ENCODE data around the gene MUCL3. TPM values are rescaled to one million over a fixed set of nuclear protein-coding genes. Genes with fewer than 3 reads are reported as not detected.
"Not testable (repeated sequence)": the region's sequence is repeated elsewhere in the genome, so short reads cannot be mapped to it uniquely, and the experiment has no call there.

MUCL3 gene
- total RNA-seq, 2 experiments from 2014 or later = not detected

- ChIA-PET POLR2A (interaction anchor here (3.0 kb wide), 1 partner anchor 26 kb away, joined by 15 read pairs; no protein-coding TSS in a partner anchor), CTCF (ENCODE audit: unreplicated experiment) (no interaction called here)
- Histone ChIP-seq H3K9me2 (ENCODE audit: insufficient read depth, low read length) (no peaks in the 10 kb centered on the region), H3K4me1 (ENCODE audit: insufficient read depth, low read length, poor library complexity, severe bottlenecking) (peaks cover 13% of the 10 kb centered on the region), H3K79me2 (ENCODE audit: insufficient read depth, low read depth, low read length) (peaks cover 11% of the 10 kb centered on the region; the same call in 1 of the 2 replicates), H3K36me3 (ENCODE audit: insufficient read depth, low read length) (peaks cover 37% of the 10 kb centered on the region; the same call in 1 of the 2 replicates), H3K27ac (ENCODE audit: low read depth, low read length, poor library complexity, severe bottlenecking) (no peak overlapping the region), H3K4me2 (ENCODE audit: low read length) (peak overlapping the region; percentile 96), H4K20me1 (ENCODE audit: insufficient read depth, low read length) (no peaks in the 10 kb centered on the region), H3K9me3 (ENCODE audit: low read length) (no peaks in the 10 kb centered on the region), H2AFZ (ENCODE audit: low read length) (peak overlapping the region; percentile 89; the same call in 1 of the 2 replicates), H3K4me3 (ENCODE audit: low read depth, low read length, poor library complexity, severe bottlenecking) (peak overlapping the region; percentile 91)
- intact Hi-C loops (cut with micrococcal nuclease; ENCODE audit: unreplicated experiment) = loop anchor here (5.0 kb wide), 1 partner anchor 351 kb away; the partner anchor contains the start of genes GNL1 and PRR3
- no peak for TF ChIP-seq EZH2phosphoT487 (IDR thresholded peaks at IDR 0.05; ENCODE audit: borderline replicate concordance, low read depth, low read length)
- TF ChIP-seq, protein P1, sequence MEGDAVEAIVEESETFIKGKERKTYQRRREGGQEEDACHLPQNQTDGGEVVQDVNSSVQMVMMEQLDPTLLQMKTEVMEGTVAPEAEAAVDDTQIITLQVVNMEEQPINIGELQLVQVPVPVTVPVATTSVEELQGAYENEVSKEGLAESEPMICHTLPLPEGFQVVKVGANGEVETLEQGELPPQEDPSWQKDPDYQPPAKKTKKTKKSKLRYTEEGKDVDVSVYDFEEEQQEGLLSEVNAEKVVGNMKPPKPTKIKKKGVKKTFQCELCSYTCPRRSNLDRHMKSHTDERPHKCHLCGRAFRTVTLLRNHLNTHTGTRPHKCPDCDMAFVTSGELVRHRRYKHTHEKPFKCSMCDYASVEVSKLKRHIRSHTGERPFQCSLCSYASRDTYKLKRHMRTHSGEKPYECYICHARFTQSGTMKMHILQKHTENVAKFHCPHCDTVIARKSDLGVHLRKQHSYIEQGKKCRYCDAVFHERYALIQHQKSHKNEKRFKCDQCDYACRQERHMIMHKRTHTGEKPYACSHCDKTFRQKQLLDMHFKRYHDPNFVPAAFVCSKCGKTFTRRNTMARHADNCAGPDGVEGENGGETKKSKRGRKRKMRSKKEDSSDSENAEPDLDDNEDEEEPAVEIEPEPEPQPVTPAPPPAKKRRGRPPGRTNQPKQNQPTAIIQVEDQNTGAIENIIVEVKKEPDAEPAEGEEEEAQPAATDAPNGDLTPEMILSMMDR (conservative IDR thresholded peaks at IDR 0.05; ENCODE audit: low read length) = no peak
- no TSS peak for BruUV-seq (replicated peaks)
- DNase-seq (ENCODE audit: low spot score) = no peak
These were observed 32.1 kb upstream of the MUCL3 start for GRCh38 chr6:30908700-30909099.

DNA sequence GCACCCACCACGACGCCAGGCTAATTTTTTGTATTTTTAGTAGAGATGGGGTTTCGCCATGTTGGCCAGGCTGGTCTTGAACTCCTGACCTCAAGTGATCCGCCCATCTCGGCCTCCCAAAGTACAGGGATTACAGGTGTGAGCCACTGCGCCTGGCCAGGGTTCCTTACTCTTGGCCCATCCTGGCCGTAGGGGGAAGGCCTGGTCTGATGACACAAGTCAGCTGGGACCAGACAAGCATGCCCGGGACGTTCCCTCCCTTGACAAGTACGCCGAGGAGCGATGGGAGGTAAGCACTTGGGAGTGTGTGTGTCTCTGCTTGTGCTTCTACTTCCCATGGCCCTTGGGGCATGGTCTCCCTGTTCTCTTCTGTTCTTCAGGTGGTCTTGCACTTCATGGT lies 30.3 kb upstream of the MUCL3 start:
- intact Hi-C loops (cut with micrococcal nuclease; ENCODE audit: unreplicated experiment); H3K27ac ChIP-seq (ENCODE audit: low read depth, low read length, poor library complexity, severe bottlenecking); H4K20me1 ChIP-seq (ENCODE audit: insufficient read depth, low read length); H3K9me3 ChIP-seq (ENCODE audit: low read length); H3K4me2 ChIP-seq (ENCODE audit: low read length); BruUV-seq (replicated peaks); H3K4me3 ChIP-seq (ENCODE audit: low read depth, low read length, poor library complexity, severe bottlenecking); H2AFZ ChIP-seq (ENCODE audit: low read length); DNase-seq (ENCODE audit: low spot score); H3K9me2 ChIP-seq (ENCODE audit: insufficient read depth, low read length); CTCF ChIA-PET (ENCODE audit: unreplicated experiment): not testable (repeated sequence)
- peaks cover 16% of the 10 kb centered on the region; the same call in 1 of the 2 replicates for H3K79me2 ChIP-seq (ENCODE audit: insufficient read depth, low read depth, low read length)
- POLR2A ChIA-PET = interaction anchor here (0.6 kb wide), 1 partner anchor 482 kb away, joined by 4 read pairs; no protein-coding TSS in a partner anchor
- H3K4me1 ChIP-seq (ENCODE audit: insufficient read depth, low read length, poor library complexity, severe bottlenecking) = peaks cover 22% of the 10 kb centered on the region
- peaks cover 37% of the 10 kb centered on the region; the same call in 1 of the 2 replicates for H3K36me3 ChIP-seq (ENCODE audit: insufficient read depth, low read length)

DNA sequence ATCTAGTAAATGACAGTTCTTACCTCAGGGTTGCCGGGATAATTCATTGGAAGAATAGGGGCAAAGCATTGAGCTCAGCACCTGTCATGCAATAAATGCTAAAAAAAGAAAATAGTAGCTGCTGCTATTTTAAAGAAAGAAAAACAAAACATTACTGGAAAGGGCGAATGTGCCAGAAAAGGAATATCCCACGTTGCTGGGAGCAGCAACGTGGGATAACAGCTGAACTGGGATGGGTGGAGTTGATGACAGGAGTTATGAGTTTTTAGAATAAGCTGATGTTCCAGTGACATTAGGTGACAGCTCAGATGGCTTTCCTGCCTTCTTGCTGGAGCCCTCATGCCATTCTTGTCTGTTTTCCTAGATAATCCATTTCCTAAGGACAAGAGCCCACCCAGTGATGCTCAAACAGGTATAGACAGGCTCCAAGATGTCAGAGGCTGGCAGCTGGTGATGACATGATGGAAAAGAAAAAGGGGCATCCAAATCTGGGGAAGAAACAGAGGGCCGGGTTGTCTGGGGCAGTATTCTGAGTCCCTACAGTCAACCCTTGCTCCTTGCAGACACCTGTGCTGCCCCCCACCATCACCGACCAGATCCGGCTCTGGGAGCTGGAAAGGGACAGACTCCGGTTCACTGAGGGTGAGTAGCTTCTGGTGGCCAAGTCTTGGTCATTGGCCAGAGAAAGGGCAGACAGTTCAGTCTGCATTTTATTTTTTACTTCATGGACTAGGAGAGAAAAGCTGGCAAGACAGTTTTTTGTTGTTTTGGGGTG lies 27.8 kb upstream of the MUCL3 start:
- ChIA-PET CTCF (ENCODE audit: unreplicated experiment) (no interaction called here), POLR2A (interaction anchor here (0.7 to 1.0 kb wide), 3 partner anchors 9 to 191 kb away, joined by 3 to 4 read pairs (median 4); no protein-coding TSS in a partner anchor)
- no peak overlapping the region for H3K4me3 ChIP-seq (ENCODE audit: low read depth, low read length, poor library complexity, severe bottlenecking)
- peaks cover 59% of the 10 kb centered on the region for H3K36me3 ChIP-seq (ENCODE audit: insufficient read depth, low read length)
- no peak overlapping the region for H2AFZ ChIP-seq (ENCODE audit: low read length)
- TF ChIP-seq EZH2phosphoT487 (IDR thresholded peaks at IDR 0.05; ENCODE audit: borderline replicate concordance, low read depth, low read length) = no peak
- TF ChIP-seq, protein P1 (conservative IDR thresholded peaks at IDR 0.05; ENCODE audit: low read length) = no peak
- no peaks in the 10 kb centered on the region for H3K9me2 ChIP-seq (ENCODE audit: insufficient read depth, low read length)
- BruUV-seq (replicated peaks) = no TSS peak
- H3K9me3 ChIP-seq (ENCODE audit: low read length) = no peaks in the 10 kb centered on the region
- no peak for DNase-seq (ENCODE audit: low spot score)
- no peak overlapping the region for H3K27ac ChIP-seq (ENCODE audit: low read depth, low read length, poor library complexity, severe bottlenecking)
- intact Hi-C loops (cut with micrococcal nuclease; ENCODE audit: unreplicated experiment) = no loop called here
- H3K4me1 ChIP-seq (ENCODE audit: insufficient read depth, low read length, poor library complexity, severe bottlenecking) = peaks cover 30% of the 10 kb centered on the region
- H4K20me1 ChIP-seq (ENCODE audit: insufficient read depth, low read length) = no peaks in the 10 kb centered on the region
- no peak overlapping the region for H3K4me2 ChIP-seq (ENCODE audit: low read length)
- H3K79me2 ChIP-seq (ENCODE audit: insufficient read depth, low read depth, low read length) = peaks cover 16% of the 10 kb centered on the region; the same call in 1 of the 2 replicates

All from OCI-LY7 (cell line).